ENCODE results near the gene ASB10. TPM values are rescaled to one million over a fixed set of nuclear protein-coding genes. Genes with fewer than 3 reads are reported as not detected.

Gene ASB10
- total RNA-seq, 4 donors from 2014 or later = not detected

DNA sequence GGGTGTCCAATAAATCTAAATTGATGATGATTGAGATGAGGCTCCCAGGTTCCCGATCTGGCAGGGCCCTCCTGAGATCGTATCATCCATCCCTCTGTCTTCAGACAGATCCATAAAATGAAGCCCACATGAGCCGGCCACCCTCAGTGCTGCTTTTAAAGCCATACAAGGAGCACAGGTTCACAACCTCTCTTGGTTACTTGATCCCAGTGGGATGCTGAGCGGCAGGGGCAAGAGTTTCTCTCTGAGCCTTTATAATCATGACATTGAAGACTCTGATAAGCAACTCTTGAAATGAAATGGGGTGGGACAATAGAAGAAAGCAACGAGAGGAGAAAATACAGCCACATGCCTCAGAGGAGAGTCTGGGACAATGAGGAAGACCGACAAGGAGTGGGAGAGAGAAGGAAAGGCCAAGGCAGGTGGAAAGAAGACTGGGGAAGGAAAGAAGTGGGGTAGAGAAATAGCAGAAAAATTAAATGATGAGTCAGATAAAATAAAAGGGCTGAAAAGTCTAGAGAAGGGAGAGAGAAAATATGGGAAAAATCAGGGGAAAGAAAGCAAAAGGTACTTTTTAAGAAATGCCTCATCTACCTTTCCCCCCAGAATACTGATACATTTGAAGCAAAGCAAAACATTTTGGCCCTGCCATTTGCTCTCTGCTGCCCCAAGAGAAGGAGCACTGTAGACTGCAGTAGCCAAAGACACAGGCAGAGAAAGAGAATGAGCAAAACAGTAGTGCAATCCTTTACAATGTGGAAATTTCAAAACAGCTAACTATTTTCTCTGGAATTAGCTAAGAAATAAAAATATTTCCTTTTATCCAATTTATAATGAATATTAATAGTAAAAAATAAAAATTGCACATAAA is 34.2 kb downstream of the ASB10 start:
- TF ChIP-seq, protein P1, sequence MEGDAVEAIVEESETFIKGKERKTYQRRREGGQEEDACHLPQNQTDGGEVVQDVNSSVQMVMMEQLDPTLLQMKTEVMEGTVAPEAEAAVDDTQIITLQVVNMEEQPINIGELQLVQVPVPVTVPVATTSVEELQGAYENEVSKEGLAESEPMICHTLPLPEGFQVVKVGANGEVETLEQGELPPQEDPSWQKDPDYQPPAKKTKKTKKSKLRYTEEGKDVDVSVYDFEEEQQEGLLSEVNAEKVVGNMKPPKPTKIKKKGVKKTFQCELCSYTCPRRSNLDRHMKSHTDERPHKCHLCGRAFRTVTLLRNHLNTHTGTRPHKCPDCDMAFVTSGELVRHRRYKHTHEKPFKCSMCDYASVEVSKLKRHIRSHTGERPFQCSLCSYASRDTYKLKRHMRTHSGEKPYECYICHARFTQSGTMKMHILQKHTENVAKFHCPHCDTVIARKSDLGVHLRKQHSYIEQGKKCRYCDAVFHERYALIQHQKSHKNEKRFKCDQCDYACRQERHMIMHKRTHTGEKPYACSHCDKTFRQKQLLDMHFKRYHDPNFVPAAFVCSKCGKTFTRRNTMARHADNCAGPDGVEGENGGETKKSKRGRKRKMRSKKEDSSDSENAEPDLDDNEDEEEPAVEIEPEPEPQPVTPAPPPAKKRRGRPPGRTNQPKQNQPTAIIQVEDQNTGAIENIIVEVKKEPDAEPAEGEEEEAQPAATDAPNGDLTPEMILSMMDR (IDR thresholded peaks at IDR 0.05; ENCODE audit: low read depth) = no peak

DNA sequence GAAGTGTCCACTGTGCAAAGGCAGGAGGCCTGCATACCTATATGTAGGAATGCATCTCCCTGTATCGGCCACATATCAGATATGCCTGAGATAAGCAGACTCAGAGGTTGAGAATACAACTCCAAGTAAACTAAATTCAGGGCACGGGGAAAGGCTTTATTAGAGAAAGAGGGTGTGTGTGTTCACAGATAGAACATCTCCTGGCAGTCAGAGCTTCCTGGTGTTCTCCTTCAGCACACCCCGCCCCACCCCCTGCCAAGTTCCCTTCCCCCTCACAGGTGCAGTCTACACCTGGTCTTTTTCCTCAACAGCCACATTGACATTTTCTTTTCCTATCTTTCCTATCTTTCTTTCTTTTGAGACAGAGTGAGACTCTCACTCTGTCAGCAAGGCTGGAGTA is 36.7 kb downstream of the ASB10 start:
- TF ChIP-seq, protein P1 (IDR thresholded peaks at IDR 0.05; ENCODE audit: low read depth) = no peak

DNA sequence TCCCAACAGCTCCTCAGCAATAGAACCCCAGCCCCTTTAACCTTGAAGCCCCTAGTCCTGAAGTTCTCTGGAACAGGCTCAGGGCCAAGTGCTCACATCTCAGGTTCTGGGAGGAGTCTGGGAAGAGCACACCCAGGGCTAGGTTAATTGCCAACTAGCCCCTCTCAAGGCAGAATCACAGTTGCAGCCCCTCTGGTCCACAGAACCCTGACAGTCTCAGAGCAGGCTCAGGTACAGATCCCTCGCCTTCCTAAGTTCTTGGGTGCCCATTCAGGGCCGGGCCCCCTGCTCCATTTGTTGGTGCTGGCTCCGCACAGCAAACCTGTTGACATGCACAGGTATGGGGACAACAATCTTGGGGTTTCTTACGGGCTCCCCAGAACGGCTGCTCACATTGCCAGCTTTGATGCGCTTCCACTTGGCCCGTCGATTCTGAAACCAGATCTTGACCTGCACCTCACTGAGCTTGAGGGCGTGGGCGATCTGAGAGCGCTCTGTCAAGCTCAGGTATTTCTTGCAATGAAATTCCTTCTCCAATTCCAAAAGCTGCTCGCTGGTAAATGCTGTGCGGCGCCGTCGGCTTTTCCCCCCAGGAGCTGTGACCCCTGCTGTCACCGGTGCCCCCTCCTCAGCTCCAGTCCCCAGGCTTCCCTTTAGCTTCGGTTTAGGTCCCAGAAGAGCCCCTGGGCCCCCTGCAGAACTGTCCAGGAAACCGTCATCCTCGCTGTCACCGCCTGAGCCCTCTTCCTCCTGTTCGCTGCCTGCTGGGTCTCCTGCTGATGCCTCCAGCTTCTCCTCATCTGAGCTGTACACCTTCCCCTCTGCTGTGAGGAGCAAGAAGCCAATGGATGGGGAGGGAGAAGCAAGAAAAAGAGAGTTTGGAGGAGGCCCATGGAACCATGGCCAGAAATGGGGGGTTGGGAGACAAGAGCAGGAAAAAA is 38.5 kb downstream of the ASB10 start:
- TF ChIP-seq, protein P1 (IDR thresholded peaks at IDR 0.05; ENCODE audit: low read depth) = no peak

DNA sequence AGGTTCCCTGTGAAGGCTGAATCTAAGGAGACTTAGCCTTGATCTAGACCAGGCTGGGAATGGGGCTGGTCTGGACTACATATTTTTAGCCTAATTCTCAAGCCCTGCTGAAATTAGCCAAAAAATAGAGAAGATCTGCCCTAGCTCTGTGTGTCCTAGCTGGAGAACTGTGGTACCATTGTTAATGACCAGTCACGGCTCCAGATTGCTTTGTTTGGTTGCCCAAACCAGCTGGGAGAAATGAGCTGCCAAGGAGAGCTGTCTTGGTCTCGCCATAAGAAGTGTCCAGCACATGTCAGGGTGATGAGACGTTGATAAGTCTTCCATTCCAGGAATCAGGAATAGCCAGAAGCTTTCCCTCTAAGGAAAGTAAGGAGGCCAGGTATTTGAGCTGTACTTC is 40.3 kb downstream of the ASB10 start:
- TF ChIP-seq, protein P1 (IDR thresholded peaks at IDR 0.05; ENCODE audit: low read depth) = no peak

DNA sequence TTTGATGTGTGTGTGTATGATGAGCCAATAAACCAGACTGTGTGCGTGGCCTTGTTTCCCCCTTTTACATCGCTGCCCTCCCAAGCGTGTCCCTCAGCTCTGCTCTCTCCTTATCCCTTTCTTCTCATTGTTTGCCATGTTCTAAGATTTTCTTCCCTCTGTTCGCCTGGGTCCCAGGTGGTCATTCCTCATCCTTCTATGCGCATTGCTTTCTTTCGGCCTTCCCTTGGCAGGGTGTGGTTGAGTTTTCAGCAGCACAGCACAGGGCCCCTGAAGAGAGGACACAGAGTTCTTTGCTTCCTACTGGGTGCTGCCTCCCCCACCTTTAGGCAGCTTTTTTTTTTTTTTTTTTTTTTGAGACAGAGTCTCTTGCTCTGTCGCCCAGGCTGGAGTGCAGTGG is 42.7 kb downstream of the ASB10 start:
- TF ChIP-seq, protein P1 (IDR thresholded peaks at IDR 0.05; ENCODE audit: low read depth) = no peak

DNA sequence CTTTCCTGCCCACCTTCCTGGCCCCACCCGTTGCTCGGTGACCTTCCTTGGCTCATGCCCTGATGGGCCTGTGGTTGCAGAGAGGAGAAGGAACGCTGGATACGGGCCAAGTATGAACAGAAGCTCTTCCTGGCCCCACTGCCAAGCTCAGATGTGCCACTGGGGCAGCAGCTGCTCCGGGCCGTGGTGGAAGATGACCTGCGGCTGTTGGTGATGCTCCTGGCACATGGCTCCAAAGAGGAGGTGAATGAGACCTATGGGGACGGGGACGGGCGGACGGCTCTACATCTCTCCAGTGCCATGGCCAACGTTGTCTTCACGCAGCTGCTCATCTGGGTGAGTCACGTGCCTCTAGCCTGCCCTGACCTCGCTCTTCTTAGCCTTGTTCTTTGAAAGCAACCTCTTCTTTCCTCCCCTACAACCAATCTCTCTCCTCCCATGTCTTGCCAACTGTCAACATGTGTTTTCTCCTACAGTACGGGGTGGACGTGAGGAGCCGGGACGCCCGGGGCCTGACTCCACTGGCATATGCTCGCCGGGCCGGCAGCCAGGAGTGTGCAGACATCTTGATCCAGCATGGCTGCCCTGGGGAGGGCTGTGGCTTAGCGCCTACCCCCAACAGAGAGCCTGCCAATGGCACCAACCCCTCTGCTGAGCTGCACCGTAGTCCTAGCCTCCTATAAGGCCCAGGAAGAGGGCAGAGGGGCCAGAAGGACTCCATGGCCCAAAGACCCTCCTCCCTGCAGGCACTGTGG is 43.6 kb downstream of the ASB10 start:
- TF ChIP-seq, protein P1 (IDR thresholded peaks at IDR 0.05; ENCODE audit: low read depth) = no peak

Data from subcutaneous adipose tissue (tissue), 4 donors.